ENCODE measurements around the gene HSPA12B. TPM values are rescaled to one million over a fixed set of nuclear protein-coding genes. Genes with fewer than 3 reads are reported as not detected.

HSPA12B gene
- total and polyA plus RNA-seq, 2 of the 13 experiments (the other 11 are each of a cell fraction or from before 2014, with no cell fraction given), result 0.01 TPM; not detected in 1

DNA sequence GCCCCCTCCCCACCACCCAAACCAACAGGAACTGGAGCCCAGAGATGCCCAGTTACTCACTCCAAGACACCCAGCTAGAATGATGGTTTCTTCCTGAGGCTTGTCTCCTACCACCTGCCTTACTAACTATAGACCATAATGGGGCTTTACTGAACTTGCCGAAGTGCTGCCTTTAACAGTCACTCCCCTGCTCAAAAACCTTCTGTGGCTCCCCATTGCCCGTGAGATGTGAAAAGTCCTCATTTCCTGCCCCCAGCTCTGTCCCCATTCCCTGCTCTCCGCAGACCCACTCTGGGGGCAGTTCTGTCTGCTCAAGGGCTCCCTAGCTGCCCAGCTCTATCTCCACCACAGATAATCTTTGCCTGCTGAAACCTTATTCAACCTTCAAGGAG lies 25.0 kb upstream of the HSPA12B start:
- intact Hi-C loops (cut with micrococcal nuclease; ENCODE audit: unreplicated experiment) (no loop called here), in situ Hi-C loops (cut with HindIII; ENCODE audit: extremely low pct_ligation_motif_present, low pct_unique_long_range_greater_than_20kb) (no loop called here)
- Histone ChIP-seq H3K36me3 (replicated peaks in 1 of 2; ENCODE audit: control insufficient read depth in 1 of 2, insufficient read depth in 2 of 2, low read length in 2 of 2) (no peaks in the 10 kb centered on the region), H3K27me3 (ENCODE audit: control insufficient read depth in 1 of 2, insufficient read depth in 2 of 2, low read length in 2 of 2) (peaks cover 11 to 40% of the 10 kb centered on the region in 2 experiments), H3K4me2 (ENCODE audit: low read depth, low read length) (no peak overlapping the region), H3K4me3 (replicated peaks in 1 of 3; ENCODE audit: insufficient read depth in 1 of 3, low read depth in 2 of 3, low read length in 3 of 3) (no peak overlapping the region), H3K4me1 (ENCODE audit: insufficient read depth, low read length) (no peaks in the 10 kb centered on the region), H3K27ac (ENCODE audit: extremely low read length, insufficient read depth, low read length) (no peak overlapping the region), H3K9ac (ENCODE audit: insufficient read depth, low read depth, low read length) (no peak overlapping the region), H3K9me3 (ENCODE audit: low read length) (no peaks in the 10 kb centered on the region), H3K79me2 (ENCODE audit: insufficient read depth, low read length) (no peaks in the 10 kb centered on the region), H2AFZ (ENCODE audit: low read length) (no peak overlapping the region), H4K20me1 (ENCODE audit: insufficient read depth, low read length) (no peaks in the 10 kb centered on the region)
- no peak for ATAC-seq
- FAIRE-seq, result no peak
- 43% methylated on average over 3 of the region's 3 CpGs for WGBS (ENCODE audit: low lambda C conversion rate)
- BruUV-seq (replicated peaks), result no TSS peak
- ChIA-PET CTCF (ENCODE audit: low intra/inter-chr PET ratio, low total read pairs) (interaction anchor here (5.4 kb wide), 1 partner anchor 30 kb away, joined by 65 read pairs; no protein-coding TSS in a partner anchor), POLR2A (interaction anchor here (1.0 kb wide), 1 partner anchor 10 kb away, joined by 3 read pairs; no protein-coding TSS in a partner anchor)
- TF ChIP-seq ZNF616 (CRISPR knock-in tag; IDR thresholded peaks at IDR 0.05; ENCODE audit: low read depth) (no peak), ZNF556 (CRISPR knock-in tag; IDR thresholded peaks at IDR 0.05; ENCODE audit: borderline replicate concordance) (no peak)
- TF ChIP-seq, protein P1, sequence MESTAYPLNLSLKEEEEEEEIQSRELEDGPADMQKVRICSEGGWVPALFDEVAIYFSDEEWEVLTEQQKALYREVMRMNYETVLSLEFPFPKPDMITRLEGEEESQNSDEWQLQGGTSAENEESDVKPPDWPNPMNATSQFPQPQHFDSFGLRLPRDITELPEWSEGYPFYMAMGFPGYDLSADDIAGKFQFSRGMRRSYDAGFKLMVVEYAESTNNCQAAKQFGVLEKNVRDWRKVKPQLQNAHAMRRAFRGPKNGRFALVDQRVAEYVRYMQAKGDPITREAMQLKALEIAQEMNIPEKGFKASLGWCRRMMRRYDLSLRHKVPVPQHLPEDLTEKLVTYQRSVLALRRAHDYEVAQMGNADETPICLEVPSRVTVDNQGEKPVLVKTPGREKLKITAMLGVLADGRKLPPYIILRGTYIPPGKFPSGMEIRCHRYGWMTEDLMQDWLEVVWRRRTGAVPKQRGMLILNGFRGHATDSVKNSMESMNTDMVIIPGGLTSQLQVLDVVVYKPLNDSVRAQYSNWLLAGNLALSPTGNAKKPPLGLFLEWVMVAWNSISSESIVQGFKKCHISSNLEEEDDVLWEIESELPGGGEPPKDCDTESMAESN (CRISPR knock-in tag; conservative IDR thresholded peaks at IDR 0.05), result no peak
- no peak for DNase-seq (ENCODE audit: low spot score)

DNA sequence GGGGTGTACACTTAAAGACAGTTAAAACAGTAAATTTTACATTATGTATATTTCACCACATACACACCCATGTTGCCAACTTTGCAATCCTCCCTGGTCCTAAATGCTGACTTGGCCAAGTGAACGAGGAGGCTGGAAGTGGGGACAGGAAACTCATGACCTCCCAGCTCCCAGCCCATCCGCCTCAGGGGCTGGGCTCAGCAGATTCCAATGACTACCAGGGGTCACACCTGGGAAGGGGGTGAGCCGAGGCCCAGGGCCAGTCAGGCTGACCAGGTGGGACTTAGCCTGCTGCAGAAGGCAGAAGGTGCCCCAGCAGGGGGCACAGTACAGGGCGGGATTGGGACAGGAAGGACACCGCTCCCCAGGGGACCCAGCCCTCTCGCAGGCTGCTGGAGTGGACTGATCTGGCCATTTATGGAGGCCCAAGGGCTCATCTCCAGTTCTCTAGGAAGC lies 22.4 kb upstream of the HSPA12B start:
- H3K79me2 ChIP-seq (ENCODE audit: insufficient read depth, low read length), result no peaks in the 10 kb centered on the region
- 31% methylated on average over 5 of the region's 6 CpGs for WGBS (ENCODE audit: low lambda C conversion rate)
- DNase-seq (ENCODE audit: low spot score) (no peak), ATAC-seq (peak; percentile 67), FAIRE-seq (no peak)
- H3K4me3 ChIP-seq (replicated peaks in 1 of 3; ENCODE audit: insufficient read depth in 1 of 3, low read depth in 2 of 3, low read length in 3 of 3), result no peak overlapping the region
- H4K20me1 ChIP-seq (ENCODE audit: insufficient read depth, low read length), result no peaks in the 10 kb centered on the region
- H3K4me1 ChIP-seq (ENCODE audit: insufficient read depth, low read length), result no peaks in the 10 kb centered on the region
- no peak overlapping the region for H3K4me2 ChIP-seq (ENCODE audit: low read depth, low read length)
- intact Hi-C loops (cut with micrococcal nuclease; ENCODE audit: unreplicated experiment) (loop anchor here (1.0 kb wide), 1 partner anchor 147 kb away; no protein-coding TSS in a partner anchor), in situ Hi-C loops (cut with HindIII; ENCODE audit: extremely low pct_ligation_motif_present, low pct_unique_long_range_greater_than_20kb) (loop anchor here (5.0 kb wide), 1 partner anchor 33 kb away; no protein-coding TSS in a partner anchor)
- POLR2A ChIA-PET, result interaction anchor here (1.4 kb wide), 1 partner anchor 58 kb away, joined by 4 read pairs; the partner anchor contains the start of gene ADISSP
- peaks cover 11 to 49% of the 10 kb centered on the region in 2 experiments for H3K27me3 ChIP-seq (ENCODE audit: control insufficient read depth in 1 of 2, insufficient read depth in 2 of 2, low read length in 2 of 2)
- CTCF ChIA-PET (ENCODE audit: low intra/inter-chr PET ratio, low total read pairs), result interaction anchor here (1.3 to 5.4 kb wide), 2 partner anchors 33 to 40 kb away, joined by 6 to 65 read pairs; no protein-coding TSS in a partner anchor
- H2AFZ ChIP-seq (ENCODE audit: low read length), result no peak overlapping the region
- no peaks in the 10 kb centered on the region for H3K36me3 ChIP-seq (replicated peaks in 1 of 2; ENCODE audit: control insufficient read depth in 1 of 2, insufficient read depth in 2 of 2, low read length in 2 of 2)
- no peak overlapping the region for H3K9ac ChIP-seq (ENCODE audit: insufficient read depth, low read depth, low read length)
- BruUV-seq (replicated peaks), result no TSS peak
- no peaks in the 10 kb centered on the region for H3K9me3 ChIP-seq (ENCODE audit: low read length)
- H3K27ac ChIP-seq (ENCODE audit: extremely low read length, insufficient read depth, low read length), result no peak overlapping the region
- TF ChIP-seq ZNF572 (CRISPR knock-in tag; IDR thresholded peaks at IDR 0.05), result no peak
- TF ChIP-seq, protein P2, sequence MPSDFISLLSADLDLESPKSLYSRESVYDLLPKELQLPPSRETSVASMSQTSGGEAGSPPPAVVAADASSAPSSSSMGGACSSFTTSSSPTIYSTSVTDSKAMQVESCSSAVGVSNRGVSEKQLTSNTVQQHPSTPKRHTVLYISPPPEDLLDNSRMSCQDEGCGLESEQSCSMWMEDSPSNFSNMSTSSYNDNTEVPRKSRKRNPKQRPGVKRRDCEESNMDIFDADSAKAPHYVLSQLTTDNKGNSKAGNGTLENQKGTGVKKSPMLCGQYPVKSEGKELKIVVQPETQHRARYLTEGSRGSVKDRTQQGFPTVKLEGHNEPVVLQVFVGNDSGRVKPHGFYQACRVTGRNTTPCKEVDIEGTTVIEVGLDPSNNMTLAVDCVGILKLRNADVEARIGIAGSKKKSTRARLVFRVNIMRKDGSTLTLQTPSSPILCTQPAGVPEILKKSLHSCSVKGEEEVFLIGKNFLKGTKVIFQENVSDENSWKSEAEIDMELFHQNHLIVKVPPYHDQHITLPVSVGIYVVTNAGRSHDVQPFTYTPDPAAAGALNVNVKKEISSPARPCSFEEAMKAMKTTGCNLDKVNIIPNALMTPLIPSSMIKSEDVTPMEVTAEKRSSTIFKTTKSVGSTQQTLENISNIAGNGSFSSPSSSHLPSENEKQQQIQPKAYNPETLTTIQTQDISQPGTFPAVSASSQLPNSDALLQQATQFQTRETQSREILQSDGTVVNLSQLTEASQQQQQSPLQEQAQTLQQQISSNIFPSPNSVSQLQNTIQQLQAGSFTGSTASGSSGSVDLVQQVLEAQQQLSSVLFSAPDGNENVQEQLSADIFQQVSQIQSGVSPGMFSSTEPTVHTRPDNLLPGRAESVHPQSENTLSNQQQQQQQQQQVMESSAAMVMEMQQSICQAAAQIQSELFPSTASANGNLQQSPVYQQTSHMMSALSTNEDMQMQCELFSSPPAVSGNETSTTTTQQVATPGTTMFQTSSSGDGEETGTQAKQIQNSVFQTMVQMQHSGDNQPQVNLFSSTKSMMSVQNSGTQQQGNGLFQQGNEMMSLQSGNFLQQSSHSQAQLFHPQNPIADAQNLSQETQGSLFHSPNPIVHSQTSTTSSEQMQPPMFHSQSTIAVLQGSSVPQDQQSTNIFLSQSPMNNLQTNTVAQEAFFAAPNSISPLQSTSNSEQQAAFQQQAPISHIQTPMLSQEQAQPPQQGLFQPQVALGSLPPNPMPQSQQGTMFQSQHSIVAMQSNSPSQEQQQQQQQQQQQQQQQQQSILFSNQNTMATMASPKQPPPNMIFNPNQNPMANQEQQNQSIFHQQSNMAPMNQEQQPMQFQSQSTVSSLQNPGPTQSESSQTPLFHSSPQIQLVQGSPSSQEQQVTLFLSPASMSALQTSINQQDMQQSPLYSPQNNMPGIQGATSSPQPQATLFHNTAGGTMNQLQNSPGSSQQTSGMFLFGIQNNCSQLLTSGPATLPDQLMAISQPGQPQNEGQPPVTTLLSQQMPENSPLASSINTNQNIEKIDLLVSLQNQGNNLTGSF (CRISPR knock-in tag; IDR thresholded peaks at IDR 0.05), result no peak
- TF ChIP-seq MAFK (conservative IDR thresholded peaks at IDR 0.05 in 1 of 2, IDR thresholded peaks at IDR 0.05 in 1 of 2; ENCODE audit: low read length in 2 of 2), result peak; percentile 47 to 56; a peak in 3 of 4 replicates
- TF ChIP-seq NFE2 (CRISPR knock-in tag; IDR thresholded peaks at IDR 0.05), result no peak

All from HepG2 (cell line).